Esophagus muscularis mucosa (tissue), 4 donors: ENCODE results near the gene HSD11B1. TPM values are rescaled to one million over a fixed set of nuclear protein-coding genes. Genes with fewer than 3 reads are reported as not detected.

ENCODE experiments used
- DNase-seq: peaks from one replicate; pipeline ENCODE4 v3.0.0-alpha.2; 2017; ENCODE audit errors: extremely low spot score
- H3K27ac ChIP-seq, 4 donors: fragments of 200-600 bp; sonication (generic); replicated peaks in 1 of 4; 1 replicate in 3 of 4; 2 replicates in 1 of 4; pipeline ENCODE4 v1.5.1; 2016 to 2019; ENCODE audit warnings: mild to moderate bottlenecking in 1 of 4
- H3K27me3 ChIP-seq, 4 donors: fragments of 200-600 bp; sonication (generic); one replicate each; pipeline versions ENCODE4 v1.5.1 to v1.6.0; 2016 to 2019
- H3K36me3 ChIP-seq, 4 donors: fragments of 200-600 bp; sonication (generic); one replicate each; pipeline ENCODE4 v1.5.1; 2016 to 2019
- H3K4me1 ChIP-seq, 4 donors: fragments of 200-600 bp; sonication (generic); one replicate each; pipeline ENCODE4 v1.5.1; 2016 to 2019
- H3K4me3 ChIP-seq, 4 donors: fragments of 200-600 bp; sonication (generic); 1 replicate in 2 of 4; 2 replicates in 2 of 4; pipeline ENCODE4 v1.5.1; 2016 to 2019; ENCODE audit warnings: mild to moderate bottlenecking in 4 of 4, moderate library complexity in 1 of 4
- H3K9me3 ChIP-seq, 4 donors: fragments of 200-600 bp; sonication (generic); 1 replicate in 3 of 4; 2 replicates in 1 of 4; pipeline ENCODE4 v1.5.1; 2016 to 2019
- CTCF ChIP-seq, 3 experiments: fragments of 200-600 bp in 2 of 3; fragments of 450-650 bp in 1 of 3; sonication (generic) in 2 of 3; IDR thresholded peaks; one replicate each; pipeline ENCODE4 v1.5.1; 2017 to 2019; ENCODE audit warnings: antibody characterized with exemption in 3 of 3, mild to moderate bottlenecking in 2 of 3, moderate library complexity in 1 of 3
- EP300 ChIP-seq: sonication (generic); formaldehyde crosslinking; IDR thresholded peaks from one replicate; pipeline ENCODE4 v1.6.1; 2017; ENCODE audit warnings: antibody characterized with exemption
- POLR2A ChIP-seq: fragments of 450-650 bp; IDR thresholded peaks from one replicate; pipeline ENCODE4 v1.6.1; 2017; ENCODE audit warnings: antibody characterized with exemption, moderate library complexity, mild to moderate bottlenecking, low read depth
- POLR2AphosphoS5 ChIP-seq, 2 donors: sonication (generic); formaldehyde crosslinking; IDR thresholded peaks; one replicate each; pipeline ENCODE4 v1.6.1; 2017; ENCODE audit warnings: antibody characterized with exemption in 2 of 2
- WGBS: methylation state at CpG from one replicate; pipeline ENCODE4 v1.1.5; 2018; 5-methylcytosine and 5-hydroxymethylcytosine counted together
- intact Hi-C: fragments of 100-400 bp; cut with DNase I; formaldehyde crosslinking; loops from one replicate; pipeline ENCODE4 v1.15.1; 2023
- total RNA-seq, 4 donors: library from RNA; depleted of rRNA; stranded (reverse); fragments of >200 nt; gene quantifications; one replicate each; pipeline versions ENCODE4 v1.1.0 to v1.2.1, GENCODE V29; 2016

Gene HSD11B1
- total RNA-seq, 4 donors from 2014 or later: 5.0 to 17.2 (median 6.2) TPM

GRCh38 chr1:209659909-209660308 lies 44.7 kb upstream of the HSD11B1 start:
- H3K9me3 ChIP-seq: no peaks in the 10 kb centered on the region
- no peaks in the 10 kb centered on the region for H3K36me3 ChIP-seq
- 48% methylated on average over 5 of the region's 5 CpGs for WGBS
- no peak overlapping the region for H3K4me3 ChIP-seq
- TF ChIP-seq POLR2A (no peak), POLR2AphosphoS5 (IDR thresholded peaks at IDR 0.05) (no peak), EP300 (no peak), CTCF (IDR thresholded peaks at IDR 0.05) (no peak)
- no peaks in the 10 kb centered on the region for H3K27me3 ChIP-seq
- peaks cover 0 to 2% (median 0%) of the 10 kb centered on the region in 4 donors for H3K4me1 ChIP-seq
- intact Hi-C loops: no loop called here
- no peak for DNase-seq
- H3K27ac ChIP-seq: no peak overlapping the region

GRCh38 chr1:209661071-209661470 lies 43.6 kb upstream of the HSD11B1 start:
- Histone ChIP-seq H3K4me3 (no peak overlapping the region), H3K27me3 (no peaks in the 10 kb centered on the region), H3K9me3 (no peaks in the 10 kb centered on the region), H3K36me3 (no peaks in the 10 kb centered on the region), H3K27ac (no peak overlapping the region), H3K4me1 (peaks cover 0 to 2% (median 0%) of the 10 kb centered on the region in 4 donors)
- WGBS: 83% methylated on average over 1 of the region's 1 CpG
- intact Hi-C loops: no loop called here
- DNase-seq: no peak
- TF ChIP-seq POLR2A: no peak
- TF ChIP-seq POLR2AphosphoS5 (IDR thresholded peaks at IDR 0.05): no peak
- no peak for TF ChIP-seq EP300

GRCh38 chr1:209662879-209663327 lies 41.7 kb upstream of the HSD11B1 start:
- WGBS: 93% methylated on average over 3 of the region's 3 CpGs
- TF ChIP-seq CTCF (IDR thresholded peaks at IDR 0.05) (no peak), EP300 (no peak), POLR2A (no peak), POLR2AphosphoS5 (IDR thresholded peaks at IDR 0.05) (no peak)
- H3K4me3 ChIP-seq: no peak overlapping the region

GRCh38 chr1:209667103-209667502 lies 37.5 kb upstream of the HSD11B1 start:
- no peak for DNase-seq
- no peaks in the 10 kb centered on the region for H3K4me1 ChIP-seq
- no peak overlapping the region for H3K27ac ChIP-seq
- TF ChIP-seq POLR2AphosphoS5 (IDR thresholded peaks at IDR 0.05) (no peak), EP300 (no peak), CTCF (IDR thresholded peaks at IDR 0.05) (no peak), POLR2A (no peak)
- no peaks in the 10 kb centered on the region for H3K36me3 ChIP-seq
- WGBS: 100% methylated on average over 1 of the region's 1 CpG
- intact Hi-C loops: no loop called here
- no peak overlapping the region for H3K4me3 ChIP-seq
- no peaks in the 10 kb centered on the region for H3K9me3 ChIP-seq
- H3K27me3 ChIP-seq: no peaks in the 10 kb centered on the region

More at GRCh38 chr1:209662879-209663327, 41.7 kb upstream of the HSD11B1 start:
- Histone ChIP-seq H3K27ac (no peak overlapping the region), H3K36me3 (no peaks in the 10 kb centered on the region), H3K4me1 (peaks cover 0 to 2% (median 0%) of the 10 kb centered on the region in 4 donors), H3K27me3 (no peaks in the 10 kb centered on the region), H3K9me3 (no peaks in the 10 kb centered on the region)
- no peak for DNase-seq
- intact Hi-C loops: no loop called here

DNA sequence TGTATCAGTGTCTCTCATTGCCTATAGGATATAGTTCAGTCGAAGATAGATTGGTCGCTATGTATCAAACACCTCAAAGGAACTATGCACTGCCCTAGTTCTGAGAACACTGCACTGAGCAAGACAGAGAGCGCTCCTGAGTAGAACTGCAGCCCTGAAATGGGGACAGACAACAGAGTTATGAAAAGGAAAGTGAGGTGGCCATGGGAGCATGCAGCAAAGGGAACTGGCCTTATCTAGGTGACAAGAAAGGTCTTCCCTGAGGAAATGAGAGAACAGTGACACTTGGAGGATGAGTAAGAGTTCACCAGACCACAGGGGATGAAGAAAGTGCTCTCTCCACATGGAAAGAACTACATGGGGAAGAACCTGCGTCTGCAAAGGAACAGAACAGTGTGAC lies 36.9 kb upstream of the HSD11B1 start:
- intact Hi-C loops: no loop called here
- Histone ChIP-seq H3K27ac (no peak overlapping the region), H3K9me3 (no peaks in the 10 kb centered on the region), H3K27me3 (no peaks in the 10 kb centered on the region), H3K36me3 (no peaks in the 10 kb centered on the region), H3K4me3 (no peak overlapping the region), H3K4me1 (no peaks in the 10 kb centered on the region)
- DNase-seq: no peak
- TF ChIP-seq EP300 (no peak), CTCF (IDR thresholded peaks at IDR 0.05) (no peak), POLR2A (no peak), POLR2AphosphoS5 (IDR thresholded peaks at IDR 0.05) (no peak)
- 93% methylated on average over 4 of the region's 4 CpGs for WGBS
